K562 (cell line): ENCODE data around the gene KNDC1. TPM values are rescaled to one million over a fixed set of nuclear protein-coding genes. Genes with fewer than 3 reads are reported as not detected.

Experiments used
- AFF4 ChIP-seq: sonication (generic); formaldehyde crosslinking; IDR thresholded peaks from 2 replicates; pipeline ENCODE4 v1.8.0; 2023; ENCODE audit warnings: mild to moderate bottlenecking, missing genetic modification reagents
- HDAC2 ChIP-seq: fragments of 450-650 bp; IDR thresholded peaks from 2 replicates; pipeline ENCODE4 v1.6.1; 2016; ENCODE audit warnings: mild to moderate bottlenecking
- HNRNPH1 ChIP-seq: fragments of 200-400 bp; formaldehyde crosslinking; optimal IDR thresholded peaks from 2 replicates; pipeline ENCODE3; 2017; ENCODE audit warnings: low read depth, mild to moderate bottlenecking, low read length, moderate library complexity
- SAFB2 ChIP-seq: fragments of 200-400 bp; formaldehyde crosslinking; IDR thresholded peaks from 2 replicates; pipeline ENCODE4 v1.6.1; 2018; ENCODE audit warnings: borderline replicate concordance, low read length, low read depth, moderate library complexity; ENCODE audit not compliant: severe bottlenecking
- THRB ChIP-seq: fragments of 450-650 bp; formaldehyde crosslinking; conservative IDR thresholded peaks from 2 replicates; pipeline ENCODE4 v1.4.0; 2022; ENCODE audit warnings: mild to moderate bottlenecking, missing genetic modification characterization
- polyA plus RNA-seq, 8 experiments: library from polyadenylated mRNA; depleted of rRNA in 4 of 8; stranded (reverse) in 5 of 8; unstranded in 3 of 8; fragments of >200 nt; fragmentation: Nextera tagmentation in 2 of 8; fragmentation: Illumina TruSeq in 1 of 8; extraction: Ambion mirVana in 2 of 8; extraction: Trizol in 1 of 8; gene quantifications; 2 replicates each; pipeline versions ENCODE4 v1.2.1 to v1.2.3, GENCODE V29; 2011 to 2014; ENCODE audit warnings: inconsistent platforms in 1 of 8, missing spikeins in 1 of 8
- total RNA-seq, 7 experiments: library from RNA; depleted of rRNA in 6 of 7; stranded (reverse); fragments of >200 nt in 6 of 7; fragmentation: Illumina TruSeq in 2 of 7; extraction: Trizol in 2 of 7; gene quantifications; 2 replicates each; pipeline versions ENCODE4 v1.2.1 to v1.2.3, GENCODE V29; 2011 to 2021; ENCODE audit warnings: low replicate concordance in 1 of 7

The KNDC1 gene
- total and polyA plus RNA-seq, 9 of the 15 experiments (the other 6 are each of a cell fraction or from before 2014, with no cell fraction given), result 0.07 to 0.26 (median 0.11) TPM; not detected in 6

- TF ChIP-seq THRB (CRISPR knock-in tag) (no peak), HDAC2 (no peak), AFF4 (CRISPR knock-in tag) (no peak), HNRNPH1 (no peak), SAFB2 (no peak)
These were observed 5.0 kb downstream of the KNDC1 start (continued) for GRCh38 chr10:133164816-133165555.
